ENCODE measurements around the gene HCST. TPM values are rescaled to one million over a fixed set of nuclear protein-coding genes. Genes with fewer than 3 reads are reported as not detected.

HCST gene, protein sequence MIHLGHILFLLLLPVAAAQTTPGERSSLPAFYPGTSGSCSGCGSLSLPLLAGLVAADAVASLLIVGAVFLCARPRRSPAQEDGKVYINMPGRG
- 16.9 TPM for polyA plus RNA-seq (2012; ENCODE audit: missing spikeins)

DNA sequence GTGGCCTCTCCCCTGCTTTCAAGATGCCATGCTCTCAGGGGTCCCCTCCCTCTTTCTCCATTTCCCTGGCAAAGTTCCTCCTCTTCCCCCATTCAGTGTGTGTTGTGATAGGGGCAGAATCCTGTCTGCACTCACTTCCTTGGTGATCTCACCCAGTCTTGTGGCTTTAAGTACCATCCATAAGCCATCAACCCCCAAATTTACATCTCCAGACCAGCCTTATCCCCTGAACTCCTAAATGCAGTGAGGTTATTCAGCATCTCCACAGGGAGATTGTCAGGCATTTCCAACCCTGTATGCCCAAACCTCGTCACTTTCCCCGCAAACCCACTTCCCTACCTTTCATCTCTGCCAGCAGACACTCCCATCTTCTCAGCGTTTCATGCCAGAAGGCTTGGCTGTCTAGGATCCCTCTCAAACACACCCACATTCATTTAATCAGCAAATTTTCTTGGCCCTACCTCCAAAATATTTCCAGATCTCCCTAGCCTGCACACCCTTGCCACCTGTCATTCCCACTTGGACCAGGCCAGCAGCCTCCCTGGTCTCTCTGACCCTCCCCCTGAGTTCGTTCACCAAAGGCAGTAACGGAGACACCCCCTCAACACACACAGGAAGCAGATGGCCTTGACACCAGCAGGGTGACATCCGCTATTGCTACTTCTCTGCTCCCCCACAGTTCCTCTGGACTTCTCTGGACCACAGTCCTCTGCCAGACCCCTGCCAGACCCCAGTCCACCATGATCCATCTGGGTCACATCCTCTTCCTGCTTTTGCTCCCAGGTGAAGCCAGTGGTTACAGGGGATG lies at the start of gene HCST:
HCST (plus strand) TSS at position 676 of the 808 bp plus-strand sequence; CDS start at position 741, 65 bp downstream.
- DNase-seq (ENCODE audit: insufficient read length) (no peak), FAIRE-seq (peak; percentile 93)

GRCh38 chr19:35853038-35853756 lies 49.1 kb upstream of the HCST start:
- FAIRE-seq, result no peak
- TF ChIP-seq TAF1 (IDR thresholded peaks at IDR 0.05; ENCODE audit: borderline replicate concordance, low read depth, low read length), result no peak
- no peak for TF ChIP-seq POLR2AphosphoS5 (IDR thresholded peaks at IDR 0.05; ENCODE audit: low read depth, low read length)
- TF ChIP-seq POLR2A (IDR thresholded peaks at IDR 0.05; ENCODE audit: low read depth, low read length), result no peak
- DNase-seq (ENCODE audit: insufficient read length), result no peak

More for the DNA sequence above, at the start of gene HCST:
- no peak for TF ChIP-seq TAF1 (IDR thresholded peaks at IDR 0.05; ENCODE audit: borderline replicate concordance, low read depth, low read length)
- peak; percentile 55; the same call in 1 of the 2 replicates for TF ChIP-seq POLR2A (IDR thresholded peaks at IDR 0.05; ENCODE audit: low read depth, low read length)
- TF ChIP-seq POLR2AphosphoS5 (IDR thresholded peaks at IDR 0.05; ENCODE audit: low read depth, low read length), result peak; percentile 64; the same call in 1 of the 2 replicates

- TF ChIP-seq TAF1 (IDR thresholded peaks at IDR 0.05; ENCODE audit: borderline replicate concordance, low read depth, low read length), result no peak
- no peak for TF ChIP-seq POLR2A (IDR thresholded peaks at IDR 0.05; ENCODE audit: low read depth, low read length)
- no peak for TF ChIP-seq POLR2AphosphoS5 (IDR thresholded peaks at IDR 0.05; ENCODE audit: low read depth, low read length)
- DNase-seq (ENCODE audit: insufficient read length) (no peak), FAIRE-seq (peak; percentile 44)
Observed at GRCh38 chr19:35856546-35857149, 45.7 kb upstream of the HCST start, which contains the start of gene KIRREL2. Gene KIRREL2, plus strand, starts transcription at chr19:35856911. Its CDS starts 209 bp downstream, at chr19:35857120.

- TF ChIP-seq TAF1 (IDR thresholded peaks at IDR 0.05; ENCODE audit: borderline replicate concordance, low read depth, low read length) (no peak), POLR2A (IDR thresholded peaks at IDR 0.05; ENCODE audit: low read depth, low read length) (no peak), POLR2AphosphoS5 (IDR thresholded peaks at IDR 0.05; ENCODE audit: low read depth, low read length) (no peak)
- DNase-seq (ENCODE audit: insufficient read length), result no peak
- FAIRE-seq, result no peak
Observed at GRCh38 chr19:35858311-35858710, 44.0 kb upstream of the HCST start.

DNA sequence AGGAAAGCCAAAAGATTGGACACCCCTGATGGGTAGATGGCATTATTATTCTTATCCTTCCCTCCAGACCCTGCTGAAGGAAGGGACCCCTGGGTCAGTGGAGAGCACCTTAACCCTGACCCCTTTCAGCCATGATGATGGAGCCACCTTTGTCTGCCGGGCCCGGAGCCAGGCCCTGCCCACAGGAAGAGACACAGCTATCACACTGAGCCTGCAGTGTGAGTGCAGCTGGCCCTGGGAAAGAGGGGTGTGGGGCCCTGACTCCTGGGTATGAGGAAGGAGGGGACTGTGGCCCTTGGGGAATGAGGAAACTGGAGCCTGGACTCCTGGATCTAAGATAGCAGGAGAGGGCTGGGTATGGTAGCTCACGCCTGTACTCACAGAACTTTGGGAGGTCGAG lies 42.9 kb upstream of the HCST start:
- TF ChIP-seq POLR2A (IDR thresholded peaks at IDR 0.05; ENCODE audit: low read depth, low read length), result no peak
- TF ChIP-seq POLR2AphosphoS5 (IDR thresholded peaks at IDR 0.05; ENCODE audit: low read depth, low read length), result no peak
- TF ChIP-seq TAF1 (IDR thresholded peaks at IDR 0.05; ENCODE audit: borderline replicate concordance, low read depth, low read length), result no peak
- DNase-seq (ENCODE audit: insufficient read length) (no peak), FAIRE-seq (no peak)

GRCh38 chr19:35860436-35860817 lies 41.9 kb upstream of the HCST start:
- DNase-seq (ENCODE audit: insufficient read length) (no peak), FAIRE-seq (no peak)
- TF ChIP-seq TAF1 (IDR thresholded peaks at IDR 0.05; ENCODE audit: borderline replicate concordance, low read depth, low read length), result no peak
- TF ChIP-seq POLR2A (IDR thresholded peaks at IDR 0.05; ENCODE audit: low read depth, low read length), result no peak
- no peak for TF ChIP-seq POLR2AphosphoS5 (IDR thresholded peaks at IDR 0.05; ENCODE audit: low read depth, low read length)

- no peak for TF ChIP-seq POLR2AphosphoS5 (IDR thresholded peaks at IDR 0.05; ENCODE audit: low read depth, low read length)
- no peak for TF ChIP-seq POLR2A (IDR thresholded peaks at IDR 0.05; ENCODE audit: low read depth, low read length)
- TF ChIP-seq TAF1 (IDR thresholded peaks at IDR 0.05; ENCODE audit: borderline replicate concordance, low read depth, low read length), result no peak
- FAIRE-seq, result no peak
- DNase-seq (ENCODE audit: insufficient read length), result no peak
Observed at GRCh38 chr19:35860818-35861639, 41.3 kb upstream of the HCST start.

DNA sequence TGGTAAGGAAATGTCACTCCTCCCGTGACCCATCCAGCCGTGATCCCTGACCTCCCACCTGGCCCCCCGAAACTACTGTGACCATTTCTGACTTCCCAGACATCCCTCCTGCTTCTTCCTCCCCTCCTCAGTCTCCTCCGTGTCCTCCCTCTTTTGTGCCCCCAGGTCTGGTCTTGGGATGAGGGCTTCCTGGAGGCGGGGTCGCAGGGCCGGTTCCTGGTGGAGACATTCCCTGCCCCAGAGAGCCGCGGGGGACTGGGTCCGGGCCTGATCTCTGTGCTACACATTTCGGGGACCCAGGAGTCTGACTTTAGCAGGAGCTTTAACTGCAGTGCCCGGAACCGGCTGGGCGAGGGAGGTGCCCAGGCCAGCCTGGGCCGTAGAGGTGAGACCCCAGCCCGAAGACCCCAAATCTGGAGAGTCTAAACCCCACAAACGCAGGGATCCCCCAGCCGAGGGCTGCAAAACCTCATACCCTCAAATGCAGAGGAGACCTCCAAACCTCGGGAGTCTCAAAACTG lies 40.6 kb upstream of the HCST start:
- TF ChIP-seq POLR2AphosphoS5 (IDR thresholded peaks at IDR 0.05; ENCODE audit: low read depth, low read length), result no peak
- no peak for TF ChIP-seq TAF1 (IDR thresholded peaks at IDR 0.05; ENCODE audit: borderline replicate concordance, low read depth, low read length)
- no peak for TF ChIP-seq POLR2A (IDR thresholded peaks at IDR 0.05; ENCODE audit: low read depth, low read length)
- FAIRE-seq, result no peak
- DNase-seq (ENCODE audit: insufficient read length), result no peak

DNA sequence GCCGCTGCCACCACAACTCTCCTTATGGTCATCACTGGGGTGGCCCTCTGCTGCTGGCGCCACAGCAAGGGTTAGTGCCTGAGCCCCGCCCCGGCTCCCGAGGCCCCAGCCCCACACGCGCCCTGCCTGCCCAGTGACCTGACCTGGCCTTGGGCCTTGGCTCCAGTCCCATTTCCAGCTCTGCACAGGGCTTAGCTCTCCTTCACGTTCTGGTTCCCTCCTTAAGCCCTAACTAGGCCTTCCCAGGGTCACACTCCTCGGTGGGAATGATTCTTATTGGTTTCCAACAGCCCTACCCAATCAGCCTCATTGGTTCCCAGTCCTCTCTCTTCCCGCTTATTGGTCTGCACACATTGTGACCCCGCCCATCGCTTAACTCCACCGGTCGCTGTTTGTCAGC lies 39.8 kb upstream of the HCST start:
- TF ChIP-seq POLR2A (IDR thresholded peaks at IDR 0.05; ENCODE audit: low read depth, low read length) (no peak), TAF1 (IDR thresholded peaks at IDR 0.05; ENCODE audit: borderline replicate concordance, low read depth, low read length) (no peak), POLR2AphosphoS5 (IDR thresholded peaks at IDR 0.05; ENCODE audit: low read depth, low read length) (no peak)
- FAIRE-seq (no peak), DNase-seq (ENCODE audit: insufficient read length) (no peak)

DNA sequence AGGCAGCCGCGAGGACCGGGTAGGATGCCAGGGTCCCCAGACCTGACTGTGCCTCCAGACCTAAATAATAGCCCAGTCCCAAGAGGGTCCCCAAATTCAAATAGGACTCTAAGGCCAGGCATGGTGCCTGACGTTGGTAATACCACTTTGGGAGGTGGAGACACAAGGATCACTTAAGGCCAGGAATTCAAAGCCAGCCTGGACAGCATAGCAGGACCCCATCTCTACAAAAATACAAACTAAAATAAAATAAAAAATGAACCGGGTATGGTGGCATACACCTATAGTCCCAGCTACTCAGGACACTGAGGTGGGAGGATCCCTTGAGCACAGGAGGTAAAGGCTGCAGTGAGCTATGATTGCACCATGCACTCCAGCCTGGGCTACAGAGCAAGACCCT lies 39.3 kb upstream of the HCST start:
- TF ChIP-seq POLR2AphosphoS5 (IDR thresholded peaks at IDR 0.05; ENCODE audit: low read depth, low read length) (no peak), TAF1 (IDR thresholded peaks at IDR 0.05; ENCODE audit: borderline replicate concordance, low read depth, low read length) (no peak), POLR2A (IDR thresholded peaks at IDR 0.05; ENCODE audit: low read depth, low read length) (no peak)
- FAIRE-seq, result no peak

More for the DNA sequence above, 39.3 kb upstream of the HCST start:
- no peak for DNase-seq (ENCODE audit: insufficient read length)

All from GM12892 (cell line).